BE2C (cell line): ENCODE data around the gene PDGFD.

ENCODE experiments used
- DNase-seq: peaks from one replicate; pipeline ENCODE4 v3.0.0-alpha.2; 2020
- H3K27me3 ChIP-seq: fragments of 250-450 bp; sonication (Bioruptor Pico); 2 replicates; pipeline ENCODE4 v1.5.1; 2020; ENCODE audit warnings: mild to moderate bottlenecking
- H3K36me3 ChIP-seq: fragments of 250-450 bp; sonication (Bioruptor Pico); 2 replicates; pipeline ENCODE4 v1.5.1; 2020; ENCODE audit warnings: mild to moderate bottlenecking
- H3K4me1 ChIP-seq: fragments of 250-450 bp; sonication (Bioruptor Pico); 2 replicates; pipeline ENCODE4 v1.5.1; 2020
- H3K4me3 ChIP-seq: 2 replicates; pipeline ENCODE4 v1.5.1; 2011; ENCODE audit warnings: low read depth, low read length
- H3K9me3 ChIP-seq: fragments of 250-450 bp; sonication (Bioruptor Pico); 2 replicates; pipeline ENCODE4 v1.5.1; 2020
- TF ChIP-seq, protein P1 (sequence below): IDR thresholded peaks from 2 replicates; pipeline ENCODE4 v1.5.1; 2012; ENCODE audit warnings: mild to moderate bottlenecking, low read depth, low read length

PDGFD gene

DNA sequence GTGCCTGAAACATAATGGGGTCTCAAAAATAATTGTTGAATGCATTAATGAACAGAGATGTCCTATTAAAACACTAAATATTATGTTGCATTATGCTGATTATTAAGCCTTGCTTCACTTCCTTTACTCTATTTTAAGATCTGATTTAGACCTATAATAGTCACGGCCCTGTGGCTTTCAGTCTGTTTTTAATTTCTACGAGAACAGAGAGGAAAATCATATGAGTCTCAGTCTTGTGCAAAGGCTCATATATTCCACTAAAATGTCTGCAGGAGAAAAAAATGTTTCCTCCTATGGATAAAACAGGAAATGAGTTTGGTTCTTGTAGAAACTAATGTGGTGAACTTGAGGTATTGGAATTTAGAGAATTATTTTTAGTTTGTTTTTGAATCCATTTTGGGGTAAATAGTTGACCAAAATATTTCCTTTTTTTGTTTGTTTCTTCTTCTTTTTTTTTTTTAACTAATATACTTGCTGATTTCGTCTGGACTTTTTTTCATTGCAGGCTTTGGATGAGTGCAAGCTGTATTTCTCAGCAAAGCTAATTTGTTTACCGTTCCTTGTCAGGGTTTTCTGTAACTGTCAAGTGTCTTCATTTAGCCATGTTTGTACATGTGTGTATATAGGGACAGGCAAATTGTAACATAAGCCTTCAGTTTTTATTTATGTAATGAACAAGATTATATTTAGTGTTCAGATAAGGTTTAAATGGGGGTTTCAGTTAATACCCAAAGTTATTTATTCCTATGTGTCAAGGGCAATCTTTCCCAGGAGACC lies 266.6 kb downstream of the PDGFD start:
- Histone ChIP-seq H3K36me3 (no peaks in the 10 kb centered on the region), H3K4me3 (no peak overlapping the region), H3K27me3 (no peaks in the 10 kb centered on the region; the same call in 1 of the 2 replicates), H3K9me3 (no peaks in the 10 kb centered on the region; the same call in 1 of the 2 replicates), H3K4me1 (no peaks in the 10 kb centered on the region)
- no peak for DNase-seq
- TF ChIP-seq, protein P1, sequence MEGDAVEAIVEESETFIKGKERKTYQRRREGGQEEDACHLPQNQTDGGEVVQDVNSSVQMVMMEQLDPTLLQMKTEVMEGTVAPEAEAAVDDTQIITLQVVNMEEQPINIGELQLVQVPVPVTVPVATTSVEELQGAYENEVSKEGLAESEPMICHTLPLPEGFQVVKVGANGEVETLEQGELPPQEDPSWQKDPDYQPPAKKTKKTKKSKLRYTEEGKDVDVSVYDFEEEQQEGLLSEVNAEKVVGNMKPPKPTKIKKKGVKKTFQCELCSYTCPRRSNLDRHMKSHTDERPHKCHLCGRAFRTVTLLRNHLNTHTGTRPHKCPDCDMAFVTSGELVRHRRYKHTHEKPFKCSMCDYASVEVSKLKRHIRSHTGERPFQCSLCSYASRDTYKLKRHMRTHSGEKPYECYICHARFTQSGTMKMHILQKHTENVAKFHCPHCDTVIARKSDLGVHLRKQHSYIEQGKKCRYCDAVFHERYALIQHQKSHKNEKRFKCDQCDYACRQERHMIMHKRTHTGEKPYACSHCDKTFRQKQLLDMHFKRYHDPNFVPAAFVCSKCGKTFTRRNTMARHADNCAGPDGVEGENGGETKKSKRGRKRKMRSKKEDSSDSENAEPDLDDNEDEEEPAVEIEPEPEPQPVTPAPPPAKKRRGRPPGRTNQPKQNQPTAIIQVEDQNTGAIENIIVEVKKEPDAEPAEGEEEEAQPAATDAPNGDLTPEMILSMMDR, result no peak

DNA sequence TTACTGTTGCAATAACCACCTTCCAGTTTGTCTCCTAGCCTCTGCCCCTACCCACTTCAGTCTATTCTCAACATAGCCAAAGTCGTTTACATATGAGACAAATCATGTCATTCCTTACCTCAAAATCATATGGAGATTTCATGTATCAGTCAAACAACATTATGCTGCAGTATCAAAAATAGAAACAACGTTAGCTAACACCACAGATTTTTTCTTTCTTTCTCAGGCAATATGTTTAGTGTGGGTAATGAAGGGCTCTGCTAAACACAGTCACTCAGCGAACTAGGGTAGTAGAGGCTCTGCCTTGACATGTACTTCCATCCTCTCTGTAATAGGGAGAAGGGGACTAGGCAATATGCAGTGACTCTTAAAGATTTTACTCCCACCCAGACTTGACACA lies 268.8 kb downstream of the PDGFD start:
- TF ChIP-seq, protein P1, result no peak
- Histone ChIP-seq H3K9me3 (no peaks in the 10 kb centered on the region), H3K4me3 (no peak overlapping the region), H3K27me3 (no peaks in the 10 kb centered on the region; the same call in 1 of the 2 replicates), H3K4me1 (no peaks in the 10 kb centered on the region), H3K36me3 (no peaks in the 10 kb centered on the region)
- no peak for DNase-seq

DNA sequence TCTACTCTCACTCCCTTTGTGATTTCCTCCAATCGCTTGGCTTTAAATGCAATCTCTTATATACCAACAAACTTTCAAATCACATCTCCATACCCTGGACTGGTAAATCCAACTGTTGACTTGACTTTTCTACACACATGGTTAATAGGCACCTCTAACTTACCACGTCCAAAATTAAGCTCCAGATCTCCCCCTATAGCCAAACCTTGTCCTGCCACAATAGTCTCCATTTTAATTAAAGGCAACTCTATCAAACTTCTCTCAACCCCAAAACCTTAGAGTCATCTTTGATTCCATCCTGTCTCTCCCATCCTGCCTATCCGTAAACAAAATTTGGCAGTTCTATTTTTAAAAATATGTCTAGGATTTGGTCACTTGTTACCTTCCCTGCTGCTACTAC lies 269.3 kb downstream of the PDGFD start:
- TF ChIP-seq, protein P1, result no peak
- H3K27me3 ChIP-seq, result no peaks in the 10 kb centered on the region; the same call in 1 of the 2 replicates
- H3K4me1 ChIP-seq, result no peaks in the 10 kb centered on the region
- no peaks in the 10 kb centered on the region for H3K36me3 ChIP-seq
- no peaks in the 10 kb centered on the region for H3K9me3 ChIP-seq
- DNase-seq, result no peak
- H3K4me3 ChIP-seq, result no peak overlapping the region

DNA sequence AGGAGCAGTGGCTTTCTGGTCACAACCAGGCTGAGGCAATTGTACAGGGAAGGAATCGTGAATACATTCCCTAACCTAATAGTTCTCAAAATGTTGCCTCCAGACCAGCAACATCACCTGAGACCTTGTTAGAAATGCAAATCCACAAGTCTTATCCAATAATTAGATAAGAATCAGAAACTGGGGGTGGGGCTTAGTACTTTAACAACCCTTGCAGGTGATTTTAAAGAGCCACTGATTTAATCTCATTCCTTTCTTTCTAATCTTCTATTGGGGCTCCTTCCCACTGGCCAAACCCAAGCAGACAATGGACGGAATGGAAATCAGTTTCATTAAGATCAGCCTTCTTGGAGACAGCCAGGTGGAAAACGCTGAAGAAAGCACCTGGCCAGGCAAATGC lies 269.9 kb downstream of the PDGFD start:
- no peak for DNase-seq
- H3K4me1 ChIP-seq, result no peaks in the 10 kb centered on the region
- H3K36me3 ChIP-seq, result no peaks in the 10 kb centered on the region

DNA sequence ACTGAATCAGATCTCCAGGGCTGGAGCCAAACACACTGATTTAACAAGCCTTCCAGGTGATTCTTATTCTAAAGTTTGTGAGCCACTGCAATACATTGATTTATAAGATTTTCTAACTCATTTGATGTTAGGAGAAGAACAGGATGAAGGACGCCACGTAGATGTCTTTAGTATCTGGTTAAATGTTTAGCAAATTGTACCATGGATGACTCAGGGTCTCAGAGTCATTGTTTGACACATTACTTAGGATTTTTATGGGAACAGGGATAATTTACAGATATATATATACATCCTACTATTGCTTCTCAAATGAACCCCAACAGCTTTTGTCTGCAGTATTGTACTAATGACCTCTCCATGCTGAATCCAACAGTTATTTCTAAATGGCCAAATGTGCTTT lies 270.6 kb downstream of the PDGFD start:
- Histone ChIP-seq H3K36me3 (no peaks in the 10 kb centered on the region), H3K9me3 (no peaks in the 10 kb centered on the region), H3K4me1 (no peaks in the 10 kb centered on the region), H3K27me3 (no peaks in the 10 kb centered on the region; the same call in 1 of the 2 replicates), H3K4me3 (no peak overlapping the region)
- no peak for DNase-seq
- TF ChIP-seq, protein P1, result no peak

More for the DNA sequence above, 269.9 kb downstream of the PDGFD start:
- TF ChIP-seq, protein P1, result no peak
- Histone ChIP-seq H3K9me3 (no peaks in the 10 kb centered on the region), H3K4me3 (no peak overlapping the region), H3K27me3 (no peaks in the 10 kb centered on the region; the same call in 1 of the 2 replicates)

DNA sequence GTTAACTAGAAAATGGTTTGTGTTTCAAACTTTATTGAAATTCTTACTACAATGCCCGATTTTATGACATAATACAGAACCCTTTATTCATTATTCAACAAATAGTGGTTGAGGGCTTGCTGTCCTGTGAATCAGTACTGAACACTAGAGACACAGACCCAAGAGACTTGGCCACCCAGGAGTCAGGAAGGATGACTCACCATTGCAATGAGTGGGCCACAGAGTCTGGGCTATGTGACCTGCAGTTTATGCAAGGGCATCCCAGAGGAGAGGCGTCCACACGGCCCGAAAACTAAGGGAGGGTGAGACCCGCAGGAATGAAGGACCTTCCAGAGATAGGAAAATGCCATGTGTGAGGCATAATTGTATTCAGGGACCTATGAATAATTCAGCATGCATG lies 271.3 kb downstream of the PDGFD start:
- Histone ChIP-seq H3K27me3 (no peaks in the 10 kb centered on the region; the same call in 1 of the 2 replicates), H3K36me3 (no peaks in the 10 kb centered on the region), H3K9me3 (no peaks in the 10 kb centered on the region), H3K4me1 (no peaks in the 10 kb centered on the region), H3K4me3 (no peak overlapping the region)
- TF ChIP-seq, protein P1, result no peak
- DNase-seq, result peak; percentile 16
